ENCODE measurements around the gene CCDC60.

DNA sequence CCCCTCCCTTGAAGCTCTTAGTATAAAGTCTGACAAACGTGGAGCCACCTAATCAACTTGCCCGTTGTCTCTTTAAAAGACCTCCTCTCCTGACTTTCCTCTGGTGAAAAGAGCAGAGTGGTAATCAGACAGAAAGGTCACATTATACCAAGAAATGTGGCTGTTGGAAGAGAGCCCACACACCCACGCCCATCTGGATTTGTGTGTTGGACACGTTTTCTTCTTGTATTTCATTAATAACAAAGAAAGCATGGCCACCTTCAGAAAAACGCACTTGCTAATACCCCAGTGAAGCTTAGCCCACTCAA, 41.3 kb downstream of the CCDC60 start:
- no peak for TF ChIP-seq POLR2A (IDR thresholded peaks at IDR 0.05)
- TF ChIP-seq, protein P1, sequence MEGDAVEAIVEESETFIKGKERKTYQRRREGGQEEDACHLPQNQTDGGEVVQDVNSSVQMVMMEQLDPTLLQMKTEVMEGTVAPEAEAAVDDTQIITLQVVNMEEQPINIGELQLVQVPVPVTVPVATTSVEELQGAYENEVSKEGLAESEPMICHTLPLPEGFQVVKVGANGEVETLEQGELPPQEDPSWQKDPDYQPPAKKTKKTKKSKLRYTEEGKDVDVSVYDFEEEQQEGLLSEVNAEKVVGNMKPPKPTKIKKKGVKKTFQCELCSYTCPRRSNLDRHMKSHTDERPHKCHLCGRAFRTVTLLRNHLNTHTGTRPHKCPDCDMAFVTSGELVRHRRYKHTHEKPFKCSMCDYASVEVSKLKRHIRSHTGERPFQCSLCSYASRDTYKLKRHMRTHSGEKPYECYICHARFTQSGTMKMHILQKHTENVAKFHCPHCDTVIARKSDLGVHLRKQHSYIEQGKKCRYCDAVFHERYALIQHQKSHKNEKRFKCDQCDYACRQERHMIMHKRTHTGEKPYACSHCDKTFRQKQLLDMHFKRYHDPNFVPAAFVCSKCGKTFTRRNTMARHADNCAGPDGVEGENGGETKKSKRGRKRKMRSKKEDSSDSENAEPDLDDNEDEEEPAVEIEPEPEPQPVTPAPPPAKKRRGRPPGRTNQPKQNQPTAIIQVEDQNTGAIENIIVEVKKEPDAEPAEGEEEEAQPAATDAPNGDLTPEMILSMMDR (IDR thresholded peaks at IDR 0.05): no peak
